AG04450 (cell line): ENCODE results near the gene ZNF557. TPM values are rescaled to one million over a fixed set of nuclear protein-coding genes. Genes with fewer than 3 reads are reported as not detected.
A peak's percentile ranks its signal among the peaks of the same experiment; 100 is the strongest.

Source experiments
- CTCF ChIA-PET: fragments of 300-600, 350-600 bp; formaldehyde crosslinking; extraction: SDS; loops from one replicate; lab custom pipeline; 2022; ENCODE audit warnings: antibody characterized with exemption, inconsistent platforms; lab: Charles Lee
- POLR2A ChIA-PET: fragments of 350-600 bp; formaldehyde crosslinking; extraction: SDS; loops from one replicate; lab custom pipeline; 2021; ENCODE audit warnings: antibody characterized with exemption, inconsistent platforms; lab: Yijun Ruan, JAX
- DNase-seq: peaks from one replicate; pipeline ENCODE4 v3.0.0-alpha.2; 2011; ENCODE audit warnings: low read depth, low spot score
- H3K27ac ChIP-seq: one replicate; pipeline ENCODE4 v1.5.1; 2012; ENCODE audit warnings: low read depth, low read length, control low read depth
- H3K27me3 ChIP-seq: one replicate; pipeline ENCODE4 v1.6.0; 2012; ENCODE audit warnings: low read length; ENCODE audit not compliant: control insufficient read depth, insufficient read depth
- H3K4me3 ChIP-seq: 2 replicates; pipeline ENCODE4 v1.5.1; 2011; ENCODE audit warnings: mild to moderate bottlenecking, low read depth, low read length, control low read depth
- H3K9me3 ChIP-seq: 2 replicates; pipeline ENCODE4 v1.5.1; 2012; ENCODE audit warnings: low read length; ENCODE audit not compliant: control insufficient read depth, insufficient read depth
- polyA plus RNA-seq: library from polyadenylated mRNA; depleted of rRNA; stranded (reverse); fragments of >200 nt; gene quantifications from 2 replicates; pipeline ENCODE4 v1.2.3, GENCODE V29; 2011
- TF ChIP-seq, protein P1 (sequence below): IDR thresholded peaks from 2 replicates; pipeline ENCODE4 v1.5.1; 2011; ENCODE audit warnings: low read depth, low read length, control low read depth, inconsistent platforms

Gene ZNF557
- polyA plus RNA-seq, 1 experiment = 6.2 TPM

DNA sequence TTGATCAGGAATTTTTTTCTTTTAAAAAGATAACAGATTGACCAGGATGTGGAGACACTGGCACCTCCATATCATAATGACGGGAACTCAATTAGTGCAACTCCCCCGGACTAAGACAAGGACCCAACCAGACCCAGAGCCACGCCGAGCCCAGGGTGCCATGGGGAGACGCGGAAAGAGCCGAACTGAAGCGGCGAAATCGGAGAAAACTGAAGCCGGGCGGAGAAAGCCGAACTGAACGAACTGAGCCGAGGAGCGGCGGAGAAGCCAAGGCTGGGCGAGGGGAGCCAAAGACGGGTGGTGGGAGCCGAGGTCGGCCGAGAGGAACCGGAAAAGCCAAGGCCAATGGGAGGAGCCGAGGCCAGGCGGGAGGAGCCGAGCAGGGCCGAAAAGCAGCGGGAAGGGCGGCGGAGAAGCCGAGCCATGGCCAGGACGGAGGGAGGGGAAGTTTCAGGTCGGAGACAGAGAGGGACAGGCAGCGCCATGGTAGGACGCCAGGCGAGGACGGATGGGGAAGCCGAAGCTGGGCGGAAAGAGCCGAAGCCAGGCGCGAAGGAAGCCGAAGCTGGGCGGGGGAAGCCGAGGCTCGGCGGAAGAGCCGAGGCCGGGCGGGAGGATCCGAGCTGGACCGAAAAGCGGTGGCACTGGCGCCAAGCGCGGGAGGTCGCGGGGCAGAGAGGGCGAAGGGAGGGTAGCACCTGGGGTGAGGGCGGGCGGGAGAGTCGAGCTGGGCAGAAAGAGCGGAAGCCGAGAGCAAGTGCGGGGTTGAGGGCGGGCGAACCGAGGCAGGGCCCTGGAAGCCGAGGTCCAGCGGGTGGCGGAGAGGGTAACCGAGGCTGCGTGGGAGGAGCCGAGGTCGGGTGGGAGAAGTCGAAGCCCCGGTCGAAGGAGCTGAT is 29.4 kb downstream of the ZNF557 start:
- TF ChIP-seq, protein P1, sequence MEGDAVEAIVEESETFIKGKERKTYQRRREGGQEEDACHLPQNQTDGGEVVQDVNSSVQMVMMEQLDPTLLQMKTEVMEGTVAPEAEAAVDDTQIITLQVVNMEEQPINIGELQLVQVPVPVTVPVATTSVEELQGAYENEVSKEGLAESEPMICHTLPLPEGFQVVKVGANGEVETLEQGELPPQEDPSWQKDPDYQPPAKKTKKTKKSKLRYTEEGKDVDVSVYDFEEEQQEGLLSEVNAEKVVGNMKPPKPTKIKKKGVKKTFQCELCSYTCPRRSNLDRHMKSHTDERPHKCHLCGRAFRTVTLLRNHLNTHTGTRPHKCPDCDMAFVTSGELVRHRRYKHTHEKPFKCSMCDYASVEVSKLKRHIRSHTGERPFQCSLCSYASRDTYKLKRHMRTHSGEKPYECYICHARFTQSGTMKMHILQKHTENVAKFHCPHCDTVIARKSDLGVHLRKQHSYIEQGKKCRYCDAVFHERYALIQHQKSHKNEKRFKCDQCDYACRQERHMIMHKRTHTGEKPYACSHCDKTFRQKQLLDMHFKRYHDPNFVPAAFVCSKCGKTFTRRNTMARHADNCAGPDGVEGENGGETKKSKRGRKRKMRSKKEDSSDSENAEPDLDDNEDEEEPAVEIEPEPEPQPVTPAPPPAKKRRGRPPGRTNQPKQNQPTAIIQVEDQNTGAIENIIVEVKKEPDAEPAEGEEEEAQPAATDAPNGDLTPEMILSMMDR = no peak
- POLR2A ChIA-PET = interaction anchor here (0.6 to 1.6 kb wide), 7 partner anchors 11 to 830 kb away, joined by 3 to 13 read pairs (median 4); partner anchors contain the start of gene ZNF557
- H3K27ac ChIP-seq = peak overlapping the region; percentile 90
- peaks cover 16% of the 10 kb centered on the region for H3K9me3 ChIP-seq
- H3K4me3 ChIP-seq = peak overlapping the region; percentile 78
- peak; percentile 74 for DNase-seq
- H3K27me3 ChIP-seq = no peaks in the 10 kb centered on the region
- CTCF ChIA-PET = interaction anchor here (0.6 to 1.9 kb wide), 9 partner anchors 29 to 703 kb away, joined by 4 to 19 read pairs (median 6); partner anchors contain the start of genes TRAPPC5 and ZNF557

DNA sequence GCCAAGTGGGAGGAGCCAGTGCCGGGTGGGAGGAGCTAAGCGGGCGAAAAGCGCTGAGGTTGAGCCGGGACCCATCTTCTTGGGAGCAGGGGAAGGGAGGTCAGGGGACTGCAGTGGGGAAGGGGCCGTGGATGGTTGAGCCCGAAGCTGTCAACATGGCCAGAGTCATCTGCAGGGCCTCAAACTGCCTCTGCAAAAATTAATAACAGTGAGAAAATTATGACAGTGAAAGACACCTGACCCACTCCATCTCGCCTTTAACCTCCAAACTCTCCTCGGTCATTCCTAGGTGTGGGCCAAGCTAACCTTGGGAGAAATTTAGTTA is 30.1 kb downstream of the ZNF557 start:
- CTCF ChIA-PET = interaction anchor here (1.0 to 1.9 kb wide), 7 partner anchors 31 to 702 kb away, joined by 4 to 19 read pairs (median 9); partner anchors contain the start of genes TRAPPC5 and ZNF557
- peak overlapping the region; percentile 90 for H3K27ac ChIP-seq
- no peak for DNase-seq
- peak overlapping the region; percentile 78 for H3K4me3 ChIP-seq
- no peaks in the 10 kb centered on the region for H3K27me3 ChIP-seq
- TF ChIP-seq, protein P1 = no peak
- POLR2A ChIA-PET = interaction anchor here (0.6 to 1.6 kb wide), 6 partner anchors 11 to 830 kb away, joined by 3 to 13 read pairs (median 4); partner anchors contain the start of gene ZNF557
- peaks cover 11% of the 10 kb centered on the region for H3K9me3 ChIP-seq

DNA sequence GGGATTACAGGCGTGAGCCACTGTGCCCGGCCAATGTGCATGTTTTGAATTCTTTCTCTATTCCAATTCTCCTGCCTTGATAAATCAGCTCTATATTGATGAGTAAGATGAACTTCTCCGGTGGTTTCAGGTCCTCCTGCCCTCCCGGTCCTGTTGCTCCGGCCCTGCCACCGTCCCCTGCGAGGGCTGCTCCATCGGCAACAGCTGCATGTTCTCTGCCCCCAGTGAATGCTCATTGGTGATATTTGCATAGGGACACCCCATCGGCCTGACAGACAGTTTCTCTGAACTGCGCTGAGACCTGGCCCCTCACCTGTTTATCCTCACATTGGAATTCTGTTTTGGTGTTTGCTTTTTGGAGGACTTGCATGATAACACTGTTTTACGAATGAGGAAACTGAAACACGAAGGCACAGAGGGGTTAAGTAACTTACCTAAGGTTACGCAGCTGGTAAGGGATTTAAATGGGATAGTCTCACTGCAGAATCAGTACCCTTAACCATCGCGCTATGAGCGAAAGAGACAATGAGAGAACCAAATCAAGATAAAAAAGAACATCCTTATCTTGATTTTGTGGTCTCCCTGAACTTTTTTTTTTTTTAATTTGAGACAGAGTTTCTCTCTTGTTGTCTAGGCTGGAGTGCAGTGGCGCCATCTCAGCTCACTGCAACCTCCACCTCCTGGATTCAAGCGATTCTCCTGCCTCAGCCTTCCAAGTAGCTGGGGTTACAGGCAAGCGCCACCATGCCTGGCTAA is 32.2 kb downstream of the ZNF557 start:
- Histone ChIP-seq H3K9me3 (peaks cover 3% of the 10 kb centered on the region), H3K4me3 (no peak overlapping the region), H3K27me3 (no peaks in the 10 kb centered on the region), H3K27ac (no peak overlapping the region)
- ChIA-PET CTCF (interaction anchor here (0.7 to 3.9 kb wide), 20 partner anchors 11 to 842 kb away, joined by 3 to 57 read pairs (median 5); partner anchors contain the start of genes PET100, TIMM44, TRAPPC5 and XAB2), POLR2A (interaction anchor here (1.0 kb wide), 1 partner anchor 32 kb away, joined by 3 read pairs; the partner anchor contains the start of gene ZNF557)
- TF ChIP-seq, protein P1 = no peak
- DNase-seq = no peak

DNA sequence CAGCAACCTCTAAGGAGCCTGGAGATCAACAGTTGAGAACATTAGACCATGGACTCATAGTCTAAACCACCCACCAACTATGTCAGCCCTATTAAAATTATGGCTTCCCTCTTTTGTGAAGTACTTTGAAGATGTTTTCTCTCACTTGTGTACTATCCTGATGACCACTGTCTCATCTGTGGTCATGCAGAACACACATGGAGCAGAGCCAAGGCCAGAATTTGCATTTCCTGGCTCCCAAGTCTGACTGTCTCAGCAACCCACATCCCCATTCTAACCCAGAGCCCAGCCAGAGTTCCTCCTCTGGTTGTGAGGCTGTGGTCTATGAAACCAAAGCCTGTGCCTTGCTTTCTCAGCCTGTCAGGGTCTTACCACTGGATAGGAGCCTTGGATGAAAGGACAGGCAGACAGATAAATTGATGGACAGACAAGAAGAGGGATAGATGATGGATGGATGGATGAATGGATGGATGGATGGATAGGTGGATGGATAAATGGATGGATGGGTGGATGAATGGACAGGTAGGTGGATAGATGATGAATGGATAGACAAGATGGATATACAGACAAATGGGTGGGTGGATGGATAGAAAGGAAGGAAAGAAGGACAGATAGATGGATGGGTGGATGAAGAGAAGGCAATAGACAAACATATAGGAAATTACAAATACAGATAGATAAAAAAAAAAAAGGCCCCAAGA is 35.4 kb downstream of the ZNF557 start:
- H3K27ac ChIP-seq = no peak overlapping the region
- POLR2A ChIA-PET = no interaction called here

More for the DNA sequence above, 35.4 kb downstream of the ZNF557 start:
- H3K4me3 ChIP-seq = no peak overlapping the region
- TF ChIP-seq, protein P1 = no peak
- no peak for DNase-seq
- no peaks in the 10 kb centered on the region for H3K27me3 ChIP-seq
- CTCF ChIA-PET = interaction anchor here (3.9 kb wide), 1 partner anchor 236 kb away, joined by 57 read pairs; no protein-coding TSS in a partner anchor
- H3K9me3 ChIP-seq = no peaks in the 10 kb centered on the region
